ENCODE data around the gene DUXA. TPM values are rescaled to one million over a fixed set of nuclear protein-coding genes. Genes with fewer than 3 reads are reported as not detected.

The DUXA gene
- not detected in 2 replicates for total RNA-seq

DNA sequence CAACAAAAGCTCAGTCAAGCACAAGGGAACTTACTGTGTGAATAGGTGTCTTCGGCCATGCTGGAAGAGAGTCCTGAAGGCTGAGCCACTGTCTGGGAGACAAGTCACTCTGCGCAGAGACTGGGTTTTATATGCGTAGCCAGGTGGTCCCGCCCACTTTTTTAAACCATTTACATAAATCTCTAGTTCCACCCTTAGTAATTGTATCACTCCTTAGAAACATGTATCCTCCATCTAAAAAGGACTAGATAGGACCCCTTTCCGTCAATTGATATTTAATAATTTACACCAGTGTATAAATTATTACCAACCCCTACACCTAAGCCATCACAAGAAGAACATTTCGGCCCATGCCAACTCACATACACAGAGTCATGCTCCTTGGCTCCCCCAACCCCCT is at the start of gene DUXA:
Gene DUXA (minus strand): TSS at position 101 of the 400 bp plus-strand sequence. CDS start 42 bp downstream, at position 59.

GRCh38 chr19:57191141-57192076 is 24.1 kb upstream of the DUXA start, which contains the start of gene ZNF264:
ZNF264 (plus strand) TSS chr19:57191500; CDS start chr19:57191914, 414 bp downstream.

Other genes starting within 250 kb of the DUXA start
- not detected in 2 replicates for gene USP29, start 47.5 kb downstream of the DUXA start, total RNA-seq
- gene ZIM3, start 22.3 kb downstream of the DUXA start, total RNA-seq, result not detected in 2 replicates
- 25.2 and 32.0 TPM in 2 replicates for gene ZNF264, start 24.0 kb upstream of the DUXA start, total RNA-seq
- gene AURKC, start 63.5 kb upstream of the DUXA start, total RNA-seq, result 1.3 and 1.6 TPM in 2 replicates
- 5.5 and 8.0 TPM in 2 replicates for gene ZNF805, start 73.1 kb upstream of the DUXA start, total RNA-seq
- 27.7 and 28.8 TPM in 2 replicates for gene ZNF460, start 113.0 kb upstream of the DUXA start, total RNA-seq
- 4.5 and 6.1 TPM in 2 replicates for gene ZNF543, start 153.0 kb upstream of the DUXA start, total RNA-seq
- 3.7 and 5.2 TPM in 2 replicates for gene ZNF304, start 183.8 kb upstream of the DUXA start, total RNA-seq
- gene TRAPPC2B, start 196.1 kb upstream of the DUXA start, total RNA-seq, result 26.1 and 29.0 TPM in 2 replicates
- 0.56 and 2.6 TPM in 2 replicates for gene ZNF547, start 196.1 kb upstream of the DUXA start, total RNA-seq
- 7.9 and 12.2 TPM in 2 replicates for gene ZNF548, start 222.4 kb upstream of the DUXA start, total RNA-seq
- 2.6 and 2.8 TPM in 2 replicates for gene ZNF17, start 243.7 kb upstream of the DUXA start, total RNA-seq

All from airway epithelial cell (primary cell).